Activated CD8-positive, alpha-beta memory T cell treated with anti-CD3 and anti-CD28 coated beads, Interleukin-2, amount 50 U/mL, for 24 hours (primary cell): Measurements from ENCODE around the gene LUC7L3.
"Not testable (repeated sequence)": the region's sequence is repeated elsewhere in the genome, so short reads cannot be mapped to it uniquely, and the experiment has no call there.

Experiments used
- DNase-seq: peaks from one replicate; pipeline ENCODE4 v3.0.0-alpha.2; 2020; ENCODE audit errors: extremely low read depth

The LUC7L3 gene

GRCh38 chr17:50785126-50785525 is 65.7 kb downstream of the LUC7L3 start:
- no peak for DNase-seq

GRCh38 chr17:50785946-50786570 is 66.7 kb downstream of the LUC7L3 start:
- DNase-seq: no peak

GRCh38 chr17:50787106-50787505 is 67.7 kb downstream of the LUC7L3 start:
- no peak for DNase-seq

- DNase-seq: no peak
These were observed 71.2 kb downstream of the LUC7L3 start for GRCh38 chr17:50790618-50791017.

GRCh38 chr17:50792132-50792531 is 72.7 kb downstream of the LUC7L3 start:
- no peak for DNase-seq

GRCh38 chr17:50793007-50793406 is 73.6 kb downstream of the LUC7L3 start:
- no peak for DNase-seq

GRCh38 chr17:50794361-50794760 is 75.0 kb downstream of the LUC7L3 start:
- no peak for DNase-seq

- no peak for DNase-seq
These were observed 77.9 kb downstream of the LUC7L3 start for GRCh38 chr17:50797135-50797810.

GRCh38 chr17:50798424-50799288 is 79.3 kb downstream of the LUC7L3 start:
- no peak for DNase-seq

GRCh38 chr17:50799582-50799981 is 80.2 kb downstream of the LUC7L3 start:
- DNase-seq: no peak

- DNase-seq: no peak
These were observed 80.8 kb downstream of the LUC7L3 start for GRCh38 chr17:50800196-50800700.

GRCh38 chr17:50802609-50803571 is 83.5 kb downstream of the LUC7L3 start:
- DNase-seq: no peak

- DNase-seq: no peak
These were observed 84.3 kb downstream of the LUC7L3 start for GRCh38 chr17:50803676-50804075.

GRCh38 chr17:50804749-50805475 is 85.5 kb downstream of the LUC7L3 start:
- not testable (repeated sequence) for DNase-seq

- DNase-seq: no peak
These were observed 86.1 kb downstream of the LUC7L3 start for GRCh38 chr17:50805486-50805885.
